CD4-positive, alpha-beta T cell treated with Interleukin-6 at 100 ng/mL for 8 hours (primary cell): ENCODE data around the gene TEX28.
"Not testable (repeated sequence)": the region's sequence is repeated elsewhere in the genome, so short reads cannot be mapped to it uniquely, and the experiment has no call there.

ENCODE experiments used
- DNase-seq: peaks from one replicate; pipeline ENCODE4 v3.0.0-alpha.2; 2020; ENCODE audit warnings: mixed read lengths, low spot score

Gene TEX28

DNA sequence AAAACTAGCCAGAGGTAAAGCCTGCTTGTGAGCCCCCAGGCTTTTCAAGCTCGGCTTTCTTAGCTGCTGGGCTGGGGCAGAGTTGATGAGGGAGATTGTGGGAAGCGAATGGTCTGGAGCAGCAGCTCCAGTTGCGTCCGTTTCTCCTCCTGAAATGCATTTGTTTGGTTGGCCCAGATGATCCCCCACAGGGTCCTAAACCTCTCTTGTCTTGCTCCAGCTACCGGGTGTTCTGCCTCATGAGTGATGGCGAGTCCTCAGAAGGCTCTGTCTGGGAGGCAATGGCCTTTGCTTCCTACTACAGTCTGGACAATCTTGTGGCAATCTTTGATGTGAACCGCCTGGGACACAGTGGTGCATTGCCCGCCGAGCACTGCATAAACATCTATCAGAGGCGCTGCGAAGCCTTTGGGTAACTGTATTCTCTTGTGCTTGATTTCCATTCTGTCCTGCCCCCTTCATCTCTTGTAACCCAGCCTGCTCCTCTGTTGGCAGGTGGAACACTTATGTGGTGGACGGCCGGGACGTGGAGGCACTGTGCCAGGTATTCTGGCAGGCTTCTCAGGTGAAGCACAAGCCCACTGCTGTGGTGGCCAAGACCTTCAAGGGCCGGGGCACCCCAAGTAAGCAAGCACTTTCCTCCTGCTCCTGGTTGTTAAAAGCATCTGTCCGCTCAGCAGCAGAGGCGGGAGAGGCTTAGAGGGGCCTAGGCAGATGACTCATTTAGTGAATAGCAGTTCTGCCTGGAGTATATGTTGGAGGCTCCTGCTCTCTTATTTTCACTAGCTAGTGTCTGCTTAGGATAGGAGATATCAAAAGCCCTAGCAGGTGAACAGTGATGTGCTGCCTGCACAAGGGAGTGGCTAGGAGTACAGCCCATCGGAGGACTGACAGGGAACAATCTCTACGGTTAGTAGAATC lies 16.0 kb upstream of the TEX28 start:
- no peak for DNase-seq

GRCh38 chrX:154309041-154309775 lies 14.3 kb upstream of the TEX28 start:
- no peak for DNase-seq

- DNase-seq = peak; percentile 77
These were observed 13.4 kb upstream of the TEX28 start for GRCh38 chrX:154308108-154308946.

GRCh38 chrX:154307202-154307601 lies 12.3 kb upstream of the TEX28 start:
- DNase-seq = no peak

DNA sequence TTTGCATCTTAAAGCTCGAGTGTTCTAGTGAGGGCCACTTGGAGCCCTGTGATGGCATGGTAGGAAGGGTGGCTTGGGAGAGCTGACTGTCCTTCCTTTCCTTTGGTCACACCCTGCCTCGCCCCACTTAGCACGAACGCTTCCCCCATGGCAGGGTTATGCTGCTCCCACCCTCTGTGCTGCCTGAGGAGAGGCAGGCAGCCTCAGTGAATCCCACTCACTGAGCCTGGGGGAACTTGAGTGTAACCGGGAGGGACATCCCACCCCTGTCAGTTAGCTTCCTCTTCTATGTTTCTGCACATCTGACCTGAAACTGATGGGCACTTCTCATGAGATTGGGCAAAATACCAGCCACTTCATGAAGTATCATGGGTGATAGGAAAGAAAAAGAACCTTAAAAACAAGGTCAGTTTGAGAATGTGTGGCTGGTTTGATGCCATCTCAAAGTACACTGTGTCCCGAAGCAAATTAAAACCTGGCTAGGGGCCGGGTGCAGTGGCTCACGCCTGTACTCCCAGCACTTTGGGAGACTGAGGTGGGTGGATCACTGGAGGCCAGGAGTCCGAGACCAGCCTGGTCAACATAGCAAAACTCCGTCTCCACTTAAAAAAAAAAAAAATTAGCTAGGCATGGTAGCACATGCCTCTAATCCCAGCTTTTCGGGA lies 10.7 kb upstream of the TEX28 start:
- no peak for DNase-seq

DNA sequence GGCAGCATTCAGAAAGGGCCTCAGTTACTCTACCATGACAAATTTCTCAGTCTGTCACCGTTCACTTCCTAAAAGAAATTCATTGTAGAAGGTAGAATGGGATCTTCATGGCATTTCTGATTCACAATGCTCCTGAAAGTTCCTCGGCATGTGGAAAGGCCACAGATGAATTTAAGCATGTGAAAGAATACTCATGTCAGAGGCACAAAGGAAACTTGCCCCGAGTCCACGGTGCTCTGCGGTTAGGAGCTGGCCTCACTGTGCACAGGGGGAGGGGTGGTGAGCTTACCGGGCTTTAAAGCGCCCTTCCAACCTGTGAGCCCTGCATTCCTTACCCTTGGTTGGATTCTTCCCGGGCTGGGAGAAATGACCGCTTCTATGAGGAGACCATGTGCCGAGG lies 9.9 kb upstream of the TEX28 start:
- DNase-seq = no peak

DNA sequence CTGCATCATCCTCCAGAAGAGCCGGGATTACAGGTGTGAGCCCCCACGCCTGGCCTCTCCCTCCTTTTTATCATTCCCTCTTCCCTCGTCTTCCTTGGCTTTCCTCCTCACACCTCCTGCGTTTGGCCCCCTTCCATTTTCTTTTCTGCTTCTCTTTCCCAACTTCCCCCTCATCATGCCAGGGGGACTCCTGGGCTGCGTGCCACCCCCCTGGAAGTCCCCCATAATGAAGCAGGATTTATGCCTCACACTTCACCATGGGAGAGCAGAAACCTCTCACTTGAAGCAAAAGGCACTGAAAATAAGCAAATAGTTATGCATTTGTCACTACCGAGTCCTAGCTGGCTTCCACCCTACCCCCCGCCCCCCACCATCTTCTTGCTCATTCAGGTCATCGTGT lies 8.6 kb upstream of the TEX28 start:
- no peak for DNase-seq

DNA sequence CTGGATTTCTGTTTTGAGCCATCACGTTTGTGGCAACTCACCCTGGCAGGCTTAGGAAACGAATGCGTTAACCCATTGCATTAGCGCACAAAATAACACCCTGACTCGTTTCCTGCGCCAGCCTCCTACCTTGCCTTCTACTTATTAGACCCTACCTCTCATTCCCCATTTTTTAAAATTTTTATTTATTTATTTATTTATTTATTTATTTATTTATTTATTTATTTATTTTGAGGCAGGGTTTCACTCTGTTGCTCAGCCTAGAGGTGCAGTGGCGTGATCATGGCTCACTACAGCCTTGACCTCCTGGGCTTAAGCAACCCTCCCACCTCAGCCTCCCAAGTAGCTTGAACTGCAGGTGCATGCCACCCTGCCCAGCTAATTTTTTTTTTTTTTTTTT lies 8.1 kb upstream of the TEX28 start:
- not testable (repeated sequence) for DNase-seq

DNA sequence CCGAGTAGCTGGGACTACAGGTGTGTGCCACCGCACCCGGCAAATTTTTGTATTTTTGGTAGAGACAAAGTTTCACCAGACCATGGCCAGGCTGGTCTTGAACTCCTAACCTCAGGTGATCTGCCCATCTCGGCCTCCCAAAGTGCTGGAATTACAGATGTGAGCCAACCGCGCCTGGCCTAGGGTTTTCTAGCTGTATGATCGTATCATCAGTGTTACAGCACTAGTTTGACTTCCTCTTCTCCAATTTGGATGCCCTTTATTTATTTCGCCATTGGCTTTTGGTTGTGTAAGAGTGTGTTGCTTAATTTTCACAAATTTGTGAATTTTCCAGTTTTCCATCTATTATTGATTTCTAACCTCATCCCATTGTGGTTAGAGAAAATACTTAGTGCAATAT lies 5.9 kb upstream of the TEX28 start:
- DNase-seq = no peak

- no peak for DNase-seq
These were observed 3.4 kb upstream of the TEX28 start for GRCh38 chrX:154298312-154298711.

- no peak for DNase-seq
These were observed 1.8 kb upstream of the TEX28 start for GRCh38 chrX:154296731-154297130.

DNA sequence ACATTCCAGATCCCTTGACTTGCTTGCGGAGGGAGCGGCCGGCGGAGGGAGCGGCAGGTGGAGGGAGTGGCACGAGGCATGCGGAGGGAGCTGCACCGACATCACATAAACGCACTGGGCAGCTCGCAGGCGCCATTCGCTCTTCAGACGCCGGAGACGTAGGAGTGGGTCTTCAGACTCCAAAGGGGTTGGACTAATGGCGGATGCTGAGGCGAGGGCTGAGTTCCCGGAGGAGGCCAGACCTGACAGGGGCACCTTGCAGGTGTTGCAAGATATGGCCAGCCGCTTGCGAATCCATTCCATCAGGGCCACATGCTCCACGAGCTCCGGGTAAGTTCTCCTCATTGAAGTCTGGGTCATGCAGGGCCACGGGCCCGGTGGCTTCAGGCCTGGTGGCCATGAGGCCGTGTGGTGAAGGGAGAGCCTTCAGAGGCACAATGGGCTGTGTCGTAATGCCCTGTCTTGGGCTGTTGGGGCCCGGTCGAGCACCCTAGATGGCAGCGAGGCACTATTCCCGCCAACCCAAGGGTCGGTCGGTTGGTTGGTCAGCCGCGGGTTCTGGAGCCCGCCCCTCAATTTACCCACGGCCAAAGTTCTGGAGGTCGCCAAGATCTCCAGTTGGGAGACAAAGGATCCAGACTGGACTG lies 863 bp upstream of the TEX28 start, which contains the start of gene TKTL1:
Gene TKTL1 (plus strand): TSS at position 132 of the 647 bp plus-strand sequence. CDS start 65 bp downstream, at position 197.
- DNase-seq = no peak

- DNase-seq = not testable (repeated sequence)
These were observed 8.5 kb downstream of the TEX28 start for GRCh38 chrX:154286406-154286805.

DNA sequence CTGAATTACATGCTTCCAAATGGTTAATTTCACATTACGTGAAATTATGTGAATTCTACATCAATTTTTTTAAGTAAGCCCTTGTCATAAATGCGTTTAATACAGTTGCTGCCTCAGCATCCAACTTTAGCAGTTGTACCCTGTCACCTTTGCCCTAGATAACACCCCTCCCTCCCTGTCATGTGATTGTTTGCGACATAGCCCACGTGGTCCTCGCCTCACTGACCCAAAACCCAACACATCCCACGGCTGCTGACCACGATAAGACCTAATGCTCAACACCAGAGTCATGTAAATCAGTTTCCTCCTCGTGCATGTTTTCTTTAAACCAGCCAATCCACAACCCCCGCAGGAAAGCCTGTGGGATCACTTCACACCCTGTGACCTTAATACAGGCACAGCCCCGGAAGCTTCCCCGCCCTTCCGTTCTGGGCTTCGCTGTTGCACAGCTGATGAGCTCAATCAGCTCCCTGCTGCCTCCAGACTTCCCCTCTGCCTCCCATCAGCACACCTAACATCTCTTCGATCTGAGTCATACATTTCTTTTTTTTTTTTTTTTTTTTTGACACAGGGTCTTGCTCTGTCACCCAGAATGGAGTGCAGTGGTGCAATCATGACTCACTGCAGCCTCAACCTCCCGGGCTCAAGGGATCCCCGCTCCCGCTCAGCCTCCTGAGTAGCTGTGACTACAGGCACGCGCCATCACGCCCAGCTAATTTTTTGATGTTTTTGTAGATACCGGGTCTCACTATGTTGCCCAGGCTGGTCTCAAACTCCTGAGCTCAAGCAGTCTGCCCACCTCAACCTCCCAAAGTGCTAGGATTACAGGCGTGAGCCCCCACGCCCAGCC lies 10.2 kb downstream of the TEX28 start:
- DNase-seq = not testable (repeated sequence)

GRCh38 chrX:154269245-154269644 lies 25.7 kb downstream of the TEX28 start:
- DNase-seq = not testable (repeated sequence)

- not testable (repeated sequence) for DNase-seq
These were observed 31.9 kb downstream of the TEX28 start for GRCh38 chrX:154263072-154263471.

DNA sequence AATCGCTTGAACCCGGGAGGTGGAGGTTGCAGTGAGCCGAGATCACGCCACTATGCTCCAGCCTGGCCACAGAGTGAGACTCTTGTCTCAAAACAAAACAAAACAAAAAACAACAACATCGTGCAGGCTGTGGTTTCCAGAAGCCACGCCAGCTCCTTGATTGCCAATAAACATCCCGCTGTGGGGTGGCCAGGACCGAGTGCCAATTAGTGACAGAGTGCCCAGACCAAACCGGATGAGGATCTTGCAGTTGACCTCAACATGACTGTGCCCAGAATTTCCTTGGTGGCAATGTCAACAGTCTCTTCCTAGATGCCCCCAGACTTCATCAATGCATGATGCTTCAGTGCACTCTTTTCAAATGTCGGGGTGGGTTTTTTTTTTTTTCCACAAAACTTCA lies 36.2 kb downstream of the TEX28 start:
- not testable (repeated sequence) for DNase-seq

- DNase-seq = not testable (repeated sequence)
These were observed 37.6 kb downstream of the TEX28 start, which contains the start of gene OPN1MW3 for GRCh38 chrX:154257282-154257681. TSS of gene OPN1MW3 (plus strand) at chrX:154257582. CDS start at chrX:154257620, 38 bp downstream.

- not testable (repeated sequence) for DNase-seq
These were observed 46.8 kb downstream of the TEX28 start for GRCh38 chrX:154248076-154248475.
